HPDE6-E6E7 (cell line): ENCODE results near the gene SFR1.
A peak's percentile ranks its signal among the peaks of the same experiment; 100 is the strongest.

Experiments
- DNase-seq: peaks from one replicate; pipeline ENCODE4 v3.0.0; 2011; ENCODE audit warnings: missing footprints; ENCODE audit errors: extremely low spot score

Gene SFR1

DNA sequence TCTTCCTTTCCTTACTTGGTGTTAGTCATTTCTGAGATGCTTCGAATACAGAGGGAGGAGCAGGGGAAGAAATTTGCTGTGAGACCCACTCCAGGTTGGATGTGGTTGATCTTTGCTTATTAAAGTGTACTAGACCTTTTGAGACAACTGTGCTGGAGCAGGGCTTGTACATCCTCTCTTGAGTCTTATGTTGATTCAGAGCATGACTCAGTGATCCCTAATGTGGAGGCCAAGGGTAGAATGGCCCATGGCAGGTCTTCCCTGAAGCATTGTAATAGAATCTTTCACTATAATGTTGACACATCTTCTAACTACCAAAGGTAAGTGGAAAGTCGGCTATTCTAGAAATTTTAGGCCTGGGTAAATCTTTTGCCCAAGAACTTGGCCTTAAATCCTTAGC, 17.0 kb upstream of the SFR1 start:
- DNase-seq: no peak

DNA sequence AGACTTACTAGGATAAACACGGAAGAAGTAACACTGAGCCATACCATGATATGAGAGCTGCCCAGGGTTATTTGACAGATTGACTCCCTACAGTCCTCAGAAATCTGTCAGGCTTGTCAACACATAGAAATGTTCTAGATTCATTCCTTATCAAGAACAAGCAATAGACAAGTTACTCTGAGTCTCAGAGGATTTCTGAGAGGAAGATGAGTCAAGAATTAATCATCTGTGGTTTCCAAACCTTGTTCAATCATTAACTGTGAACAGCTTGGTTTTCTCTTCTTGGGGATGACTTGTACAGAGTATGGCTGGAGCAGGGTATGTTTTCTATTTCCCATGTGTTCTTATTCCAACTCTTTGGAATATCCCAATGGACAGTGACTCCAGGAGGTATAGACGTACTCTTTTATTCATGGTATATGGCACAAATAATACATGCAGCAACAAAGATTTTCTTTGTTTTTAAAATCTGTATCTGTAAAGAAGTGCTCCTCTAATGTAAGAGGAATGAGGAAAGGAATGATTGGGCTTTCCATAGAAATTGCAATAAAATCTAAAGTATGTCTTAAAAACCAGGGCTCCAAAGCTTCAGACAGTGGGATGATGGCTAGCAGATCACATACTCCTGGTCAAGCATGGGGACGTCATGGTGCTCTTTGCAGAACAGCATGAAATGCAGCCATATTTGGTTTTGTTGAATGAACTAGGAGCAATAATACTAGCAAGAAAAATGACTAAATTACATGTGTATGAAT, 11.9 kb upstream of the SFR1 start:
- DNase-seq: peak; percentile 88

DNA sequence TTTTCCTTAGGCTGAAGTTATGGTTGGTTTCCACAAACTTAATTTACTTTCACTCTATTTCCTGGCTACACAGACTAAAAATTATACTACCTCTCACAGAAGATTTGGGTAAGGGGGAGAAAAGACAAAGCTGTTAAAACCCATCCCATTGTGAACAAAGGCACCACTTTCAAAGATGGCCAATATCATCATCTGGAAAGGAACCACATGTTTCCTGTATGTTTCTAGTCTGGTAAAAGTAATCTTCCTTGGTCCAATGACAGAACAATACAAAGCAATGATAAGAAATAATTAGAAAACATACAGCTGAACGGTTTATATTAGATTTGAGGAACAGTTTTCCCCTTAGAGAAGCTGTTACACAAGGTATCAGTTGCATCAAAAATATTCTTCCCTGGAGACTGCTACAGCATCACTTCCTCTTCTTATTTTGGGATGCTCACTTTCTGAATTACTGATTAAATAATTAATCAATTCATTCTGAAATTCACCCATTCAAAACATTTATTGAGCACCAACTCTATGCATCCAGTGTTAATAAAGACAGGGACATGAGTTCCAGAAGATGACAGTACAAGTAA, 8.5 kb upstream of the SFR1 start:
- no peak for DNase-seq

GRCh38 chr10:104117839-104118323, 4.1 kb upstream of the SFR1 start:
- peak; percentile 69 for DNase-seq

DNA sequence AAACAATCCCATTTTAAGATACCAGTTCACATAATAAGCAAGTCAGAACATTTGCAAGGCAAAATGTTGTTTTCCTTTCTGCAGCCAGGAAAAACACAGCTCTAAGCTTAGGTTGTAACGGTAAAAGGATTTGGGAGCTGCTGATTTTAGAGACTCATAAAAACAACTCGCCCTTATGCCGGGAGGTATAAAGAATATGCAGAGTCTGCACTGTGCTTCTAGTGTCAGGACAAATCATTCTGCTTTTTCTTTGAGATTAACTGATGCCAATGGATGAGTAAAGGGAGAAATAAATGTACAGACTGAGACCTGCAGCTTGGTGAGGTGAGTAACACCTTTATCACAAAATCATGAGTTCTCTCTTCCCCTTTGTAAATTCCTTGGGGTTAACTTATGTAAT, 2.0 kb upstream of the SFR1 start:
- DNase-seq: no peak

GRCh38 chr10:104120512-104120902, 1.5 kb upstream of the SFR1 start:
- no peak for DNase-seq

GRCh38 chr10:104120903-104121484, 977 bp upstream of the SFR1 start:
- peak; percentile 70 for DNase-seq

DNA sequence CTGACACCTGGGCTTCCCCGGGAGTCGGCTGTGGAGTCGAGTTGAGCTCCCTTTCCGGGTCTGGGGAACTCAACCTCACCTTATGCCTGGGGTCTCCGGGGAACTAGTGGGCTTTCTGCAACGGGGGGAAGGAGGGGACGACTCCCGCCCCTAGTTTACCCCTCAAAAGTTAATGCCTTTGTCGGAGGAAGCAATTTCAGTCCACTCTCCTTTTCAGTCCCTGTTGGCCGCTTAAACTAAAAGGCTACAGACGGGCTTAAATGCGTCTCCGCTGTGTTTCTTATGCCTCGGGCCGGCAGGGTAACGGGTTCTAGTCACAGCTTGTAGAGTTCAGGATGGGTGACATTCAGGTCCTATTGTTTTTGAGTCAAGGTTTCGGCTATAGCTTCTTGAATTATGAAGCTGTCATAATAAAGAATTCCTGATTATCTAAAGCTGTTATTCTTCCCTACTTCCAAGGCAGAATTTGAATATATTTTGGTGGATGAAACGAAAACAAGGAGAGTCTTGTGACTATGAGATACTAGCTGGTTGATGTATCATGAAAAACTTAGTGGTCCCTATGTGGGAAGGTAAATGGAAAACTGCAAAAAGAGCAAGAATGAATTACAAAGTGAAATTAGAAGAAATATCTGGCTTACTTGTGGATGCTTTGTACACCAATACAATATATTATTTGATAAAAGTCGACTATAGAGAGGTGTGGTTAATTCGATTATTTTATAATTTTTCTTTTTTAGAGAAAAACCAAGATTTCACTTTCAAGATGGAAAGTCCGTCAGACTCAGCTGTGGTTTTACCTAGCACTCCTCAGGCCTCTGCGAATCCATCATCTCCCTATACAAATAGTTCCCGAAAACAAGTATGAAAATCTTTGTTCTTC, 495 bp downstream of the SFR1 start:
- DNase-seq: no peak

- DNase-seq: no peak
These were observed 1.4 kb downstream of the SFR1 start for GRCh38 chr10:104123397-104123796.

DNA sequence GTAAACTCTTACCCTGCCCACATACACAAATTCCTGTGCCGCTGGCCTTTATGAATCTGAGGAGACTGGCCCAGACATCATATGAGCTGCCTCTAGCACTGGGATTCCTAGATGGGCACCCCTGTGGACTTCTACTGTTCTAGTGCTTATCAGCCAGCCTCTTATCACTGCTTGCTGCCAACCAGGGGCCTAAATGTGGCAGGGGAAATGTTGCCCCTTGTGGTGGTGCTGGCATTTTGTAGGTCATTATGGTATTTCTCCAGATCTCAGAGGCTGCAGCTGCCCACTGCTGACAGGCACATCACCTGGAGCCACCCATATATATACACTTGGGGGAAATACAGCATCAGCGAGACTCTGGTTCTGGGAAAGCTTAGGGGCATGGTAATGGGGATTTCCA, 5.4 kb downstream of the SFR1 start:
- no peak for DNase-seq

GRCh38 chr10:104128214-104128613, 6.2 kb downstream of the SFR1 start:
- no peak for DNase-seq

- no peak for DNase-seq
These were observed 8.1 kb downstream of the SFR1 start for GRCh38 chr10:104130041-104130440.

GRCh38 chr10:104138131-104138530, 16.2 kb downstream of the SFR1 start:
- no peak for DNase-seq

DNA sequence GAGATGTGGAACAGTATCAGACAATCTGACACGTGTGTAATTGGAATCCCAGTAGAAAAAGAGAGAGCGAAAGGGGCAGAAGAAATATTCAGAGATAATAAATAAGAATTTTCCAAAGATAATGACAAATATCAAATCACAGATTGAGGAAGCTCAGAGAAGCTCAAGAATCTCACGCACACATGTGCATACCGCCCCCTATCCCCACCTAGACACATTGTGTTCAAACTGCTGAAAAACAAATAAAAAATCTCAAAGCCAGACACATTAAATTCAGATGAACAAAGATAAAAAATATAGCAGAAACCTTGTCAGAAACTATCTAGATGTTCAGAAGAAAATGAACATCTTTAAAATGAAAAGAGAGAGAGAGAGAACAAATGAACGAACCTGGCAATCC, 17.2 kb downstream of the SFR1 start:
- no peak for DNase-seq

DNA sequence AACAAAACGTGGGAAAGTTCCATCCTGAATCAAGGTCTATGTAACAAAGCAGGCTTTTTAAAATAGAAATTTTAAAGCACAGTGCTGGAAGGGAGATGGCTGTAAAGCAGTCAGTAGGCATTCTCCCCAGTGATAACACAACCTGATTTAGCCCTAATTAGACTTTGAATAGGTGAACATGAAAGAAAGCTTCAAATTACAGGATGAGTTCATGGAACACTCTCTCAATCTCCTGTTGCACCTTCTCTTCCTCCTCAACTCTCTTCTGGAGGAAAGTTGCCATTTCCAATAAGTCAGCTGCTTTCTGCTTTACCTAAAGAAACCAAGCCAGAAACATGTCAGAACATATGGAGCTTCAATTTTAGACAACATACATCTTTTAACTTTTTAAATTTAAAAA, 20.1 kb downstream of the SFR1 start:
- no peak for DNase-seq

GRCh38 chr10:104143829-104144228, 21.9 kb downstream of the SFR1 start:
- no peak for DNase-seq

GRCh38 chr10:104144931-104145330, 23.0 kb downstream of the SFR1 start:
- no peak for DNase-seq

DNA sequence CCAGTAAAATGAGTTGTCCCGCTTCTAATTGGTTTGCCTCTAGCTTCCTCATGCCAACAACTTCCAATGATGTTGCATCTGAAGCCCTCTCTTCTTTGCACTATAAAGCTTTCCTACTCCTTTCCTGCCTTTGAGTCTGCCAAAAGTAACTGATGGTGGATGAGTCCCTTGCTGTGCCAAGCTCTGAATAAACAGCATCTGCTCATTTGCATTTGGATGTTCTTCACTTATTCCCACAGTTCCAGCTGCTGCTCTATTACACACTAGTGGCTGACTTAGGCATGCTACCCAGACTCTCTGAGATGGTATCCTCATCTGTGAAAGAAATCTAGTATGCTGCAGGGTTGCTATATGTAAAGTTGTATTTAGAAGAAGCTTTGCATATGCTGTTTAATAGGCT, 24.9 kb downstream of the SFR1 start:
- DNase-seq: no peak

DNA sequence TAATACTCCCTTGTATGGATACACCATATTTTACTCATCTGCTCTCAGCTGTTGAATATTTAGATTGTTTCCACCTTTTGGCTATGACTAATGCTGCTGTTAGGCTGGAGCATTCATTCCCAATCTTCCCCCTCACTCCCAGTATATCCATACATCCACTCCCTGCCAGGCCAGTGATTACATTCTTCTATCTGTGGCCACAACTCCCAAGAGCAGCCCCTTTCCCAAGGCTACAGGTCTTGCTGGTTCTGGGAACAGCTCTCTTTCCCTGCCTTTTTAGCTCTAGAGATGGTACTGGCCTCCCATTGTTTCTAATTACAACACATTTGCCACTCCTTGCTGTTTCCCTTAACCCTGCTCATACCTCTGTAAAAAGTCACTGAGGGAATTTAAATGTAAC, 28.2 kb downstream of the SFR1 start:
- DNase-seq: no peak

DNA sequence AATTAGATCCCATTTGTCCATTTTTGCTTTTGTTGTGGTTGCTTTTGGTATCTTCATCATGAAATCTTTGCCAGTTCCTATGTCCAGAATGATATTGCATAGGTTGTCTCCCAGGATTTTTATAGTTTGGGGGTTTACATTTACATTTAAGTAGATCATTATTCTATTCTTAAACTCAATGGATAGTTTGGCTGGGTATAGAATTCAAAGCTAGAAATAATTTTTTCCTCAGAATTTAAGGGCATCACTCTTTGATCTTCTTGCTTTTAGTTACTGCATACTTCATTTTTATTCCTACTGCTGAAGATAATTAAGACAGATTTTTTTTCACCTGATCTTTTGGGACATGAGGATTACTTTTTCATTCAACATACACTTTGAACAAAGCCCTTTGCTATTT, 29.8 kb downstream of the SFR1 start:
- DNase-seq: no peak

DNA sequence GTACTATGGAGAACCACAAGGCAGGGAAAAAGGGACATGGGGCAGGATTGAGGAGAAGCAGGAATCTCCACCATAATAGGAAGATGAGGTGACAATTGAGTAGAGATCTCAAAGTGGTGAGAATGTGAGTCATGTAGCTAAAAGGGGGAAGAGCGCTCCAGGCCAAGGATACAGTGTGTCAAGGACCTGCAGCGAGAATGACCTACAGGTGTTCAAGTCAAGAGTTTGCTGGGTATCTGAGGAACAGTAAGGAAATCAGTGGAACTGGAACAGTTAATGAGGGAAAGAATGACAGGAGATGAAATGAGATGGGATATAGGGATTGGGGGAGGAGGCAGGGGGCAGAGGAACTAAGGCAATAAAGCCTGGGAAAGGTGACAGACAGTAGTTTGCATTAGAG, 33.6 kb downstream of the SFR1 start:
- DNase-seq: no peak

DNA sequence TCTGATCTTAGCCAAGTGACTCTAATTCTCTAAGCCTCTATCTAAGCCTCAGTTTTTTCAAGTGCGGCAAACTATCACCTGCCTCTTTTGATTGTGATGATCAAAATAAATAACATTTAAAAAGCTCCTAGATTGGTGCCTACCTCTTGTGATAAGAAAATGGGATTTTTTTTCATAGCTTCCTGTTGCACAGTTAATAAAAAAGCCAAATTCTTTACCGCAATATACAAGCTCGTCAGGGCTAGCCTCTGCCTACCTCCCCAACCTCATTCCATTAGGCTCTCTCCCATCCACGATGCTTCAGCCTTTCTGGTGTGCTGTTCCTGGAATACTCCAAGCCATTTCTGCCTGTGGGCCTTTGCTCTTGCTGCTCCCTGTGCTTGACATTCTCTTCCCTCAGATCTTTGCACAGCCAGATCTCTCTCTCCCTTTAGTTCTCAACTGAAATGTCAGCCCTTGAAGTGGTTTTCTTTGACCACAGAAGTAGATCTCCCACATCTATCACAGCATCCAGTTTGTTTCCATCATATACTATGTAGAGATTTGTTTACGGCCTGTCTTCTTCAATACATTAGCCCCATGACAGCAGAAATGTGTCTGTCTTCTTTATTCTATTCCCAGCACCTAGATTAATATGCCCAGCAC, 48.8 kb downstream of the SFR1 start:
- no peak for DNase-seq
